Activated CD4-positive, alpha-beta T cell treated with anti-CD3 and anti-CD28 coated beads for 48 hours (primary cell): ENCODE results near the gene ETDB.
A peak's percentile ranks its signal among the peaks of the same experiment; 100 is the strongest.
"Not testable (repeated sequence)": the region's sequence is repeated elsewhere in the genome, so short reads cannot be mapped to it uniquely, and the experiment has no call there.

Experiments used
- DNase-seq: peaks from one replicate; pipeline ENCODE4 v3.0.0-alpha.2; 2020

The ETDB gene

DNA sequence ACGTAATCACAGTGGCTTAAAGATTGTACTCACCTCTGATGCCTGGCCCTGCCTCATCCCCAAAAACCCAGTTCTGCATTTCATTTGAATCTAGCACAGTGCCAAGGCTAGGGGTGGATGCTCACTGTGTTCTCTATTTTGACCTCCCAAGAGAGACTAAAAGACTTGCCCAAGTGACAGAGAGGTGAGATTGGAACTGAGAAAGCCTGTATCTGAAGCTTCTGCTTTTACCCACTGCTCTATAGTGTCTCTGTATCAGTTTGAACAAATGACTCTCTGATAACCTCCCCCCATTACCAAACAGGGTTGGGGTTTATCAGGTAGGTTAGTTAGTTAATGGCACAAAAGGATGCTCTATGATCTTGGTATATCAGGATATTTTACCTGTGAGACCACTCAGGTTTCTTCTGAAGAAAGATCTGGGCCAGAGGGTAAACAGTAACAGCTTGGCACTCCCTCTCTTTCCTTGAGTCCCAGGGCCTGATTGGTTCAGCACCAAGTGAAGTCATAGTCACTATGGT lies at the start of gene ETDB:
ETDB (minus strand) TSS at position 471 of the 521 bp plus-strand sequence. CDS start 1,265 bp downstream, outside the sequence.
- not testable (repeated sequence) for DNase-seq

DNA sequence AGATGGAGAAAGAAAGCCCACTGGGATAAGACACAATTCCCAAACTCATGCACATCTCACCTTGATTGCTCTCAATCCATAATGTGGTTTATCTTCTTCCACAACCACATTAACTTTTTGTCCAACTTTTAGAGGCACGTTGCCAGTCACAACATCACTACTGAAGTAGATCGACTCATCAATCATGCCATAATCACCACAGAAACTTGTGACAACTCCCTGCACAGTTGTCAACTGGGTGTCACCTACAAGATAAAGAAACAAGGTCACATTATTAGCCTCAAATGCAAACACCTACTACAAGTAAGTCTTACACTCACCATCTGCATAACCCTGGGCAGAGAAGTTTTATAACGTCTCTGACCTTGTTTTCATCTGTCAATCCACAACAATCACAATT lies 49.2 kb upstream of the ETDB start:
- not testable (repeated sequence) for DNase-seq

DNA sequence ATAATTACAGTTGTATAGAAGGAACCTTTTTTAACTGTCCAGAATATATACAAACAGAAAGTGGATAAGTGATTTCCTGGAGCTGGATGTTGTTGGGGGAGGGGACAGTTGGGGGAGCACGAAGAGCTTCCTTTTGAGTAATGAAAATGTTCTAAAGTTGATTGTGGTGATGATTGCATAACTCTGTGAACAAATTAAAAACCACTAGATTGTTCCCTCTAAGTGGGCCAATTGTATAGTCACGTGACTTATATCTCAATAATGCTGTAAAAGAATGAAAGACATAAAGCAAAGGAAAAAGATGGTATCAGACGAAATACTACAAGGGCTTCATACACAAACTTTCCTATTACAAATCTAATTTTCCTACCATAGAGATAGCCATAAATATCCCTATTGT lies 48.2 kb upstream of the ETDB start:
- DNase-seq: no peak

- not testable (repeated sequence) for DNase-seq
These were observed 34.4 kb upstream of the ETDB start for GRCh38 chrX:135154688-135155087.

- DNase-seq: not testable (repeated sequence)
These were observed 5.8 kb upstream of the ETDB start for GRCh38 chrX:135126145-135126544.

DNA sequence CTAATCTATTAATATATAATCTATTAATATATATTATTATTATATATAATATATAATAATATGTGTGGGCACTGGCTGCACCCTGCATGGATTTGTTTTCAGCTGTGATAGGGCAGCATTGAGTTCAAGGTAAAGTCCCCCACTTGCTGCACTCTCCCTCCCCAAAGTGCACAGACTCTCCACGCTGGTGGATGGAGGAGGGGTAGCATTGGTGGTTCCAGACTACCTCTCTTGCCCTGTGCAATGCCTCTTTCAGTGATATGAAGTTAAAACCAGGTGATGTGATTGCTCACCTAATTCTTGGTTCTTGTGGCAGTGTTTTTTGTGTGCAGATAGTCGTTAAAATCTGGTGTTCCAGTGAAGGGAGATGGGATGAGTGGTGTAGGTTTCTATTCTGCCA lies 4.3 kb downstream of the ETDB start:
- DNase-seq: not testable (repeated sequence)

- no peak for DNase-seq
These were observed 5.9 kb downstream of the ETDB start for GRCh38 chrX:135114392-135114791.

DNA sequence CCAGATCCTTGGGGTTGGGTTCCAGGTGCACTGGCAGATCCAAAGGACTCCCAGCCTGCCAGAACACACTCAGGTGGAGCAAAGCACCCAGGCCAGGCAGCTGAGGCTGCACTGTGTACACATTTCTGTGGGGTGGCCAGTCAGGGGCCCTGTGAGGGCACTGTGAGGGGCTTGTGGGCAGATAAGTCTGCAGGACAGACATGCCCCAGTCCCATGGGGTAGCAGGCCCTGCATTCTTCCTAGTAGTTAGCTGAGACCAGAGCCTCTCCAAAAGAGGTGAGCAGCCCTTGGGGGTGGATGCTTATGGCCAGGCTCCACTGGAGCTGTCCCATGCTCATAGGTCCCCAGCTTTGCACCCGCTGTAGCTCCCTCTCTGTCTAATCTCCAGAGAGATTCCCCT lies 7.6 kb downstream of the ETDB start:
- DNase-seq: no peak

- peak; percentile 45 for DNase-seq
These were observed 8.1 kb downstream of the ETDB start for GRCh38 chrX:135112096-135112729.

DNA sequence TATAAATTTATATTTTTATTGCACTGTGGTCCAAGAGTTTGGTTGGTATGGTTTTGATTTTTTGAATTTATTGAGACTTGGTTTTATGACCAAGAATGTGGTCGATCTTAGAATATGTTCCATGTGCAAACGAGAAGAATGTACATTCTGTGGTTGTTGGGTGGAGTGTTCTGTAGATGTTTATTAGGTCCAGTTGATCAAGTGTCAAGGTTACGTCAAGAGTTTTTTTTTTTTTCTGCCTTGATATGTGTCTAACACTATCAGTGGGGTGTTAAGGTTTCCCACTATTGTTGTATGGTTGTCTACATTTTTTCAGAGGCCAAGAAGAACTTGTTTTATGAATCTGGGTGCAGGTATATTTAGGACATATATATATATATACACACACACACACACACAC lies 10.8 kb downstream of the ETDB start:
- no peak for DNase-seq

DNA sequence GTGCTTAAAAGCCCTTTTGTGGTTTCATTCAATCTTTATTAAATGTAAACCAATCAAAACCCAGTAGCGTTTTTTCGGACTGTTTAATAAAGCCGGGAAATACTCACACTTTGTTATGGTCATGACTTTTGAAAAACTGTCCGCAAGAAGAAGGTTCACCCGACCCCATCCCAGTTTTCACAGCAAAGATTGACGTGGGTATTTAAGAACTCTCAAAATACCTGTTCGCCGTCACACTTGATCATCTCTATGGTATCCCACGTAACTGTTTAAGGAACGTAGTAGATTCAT lies 20.9 kb downstream of the ETDB start:
- DNase-seq: no peak

DNA sequence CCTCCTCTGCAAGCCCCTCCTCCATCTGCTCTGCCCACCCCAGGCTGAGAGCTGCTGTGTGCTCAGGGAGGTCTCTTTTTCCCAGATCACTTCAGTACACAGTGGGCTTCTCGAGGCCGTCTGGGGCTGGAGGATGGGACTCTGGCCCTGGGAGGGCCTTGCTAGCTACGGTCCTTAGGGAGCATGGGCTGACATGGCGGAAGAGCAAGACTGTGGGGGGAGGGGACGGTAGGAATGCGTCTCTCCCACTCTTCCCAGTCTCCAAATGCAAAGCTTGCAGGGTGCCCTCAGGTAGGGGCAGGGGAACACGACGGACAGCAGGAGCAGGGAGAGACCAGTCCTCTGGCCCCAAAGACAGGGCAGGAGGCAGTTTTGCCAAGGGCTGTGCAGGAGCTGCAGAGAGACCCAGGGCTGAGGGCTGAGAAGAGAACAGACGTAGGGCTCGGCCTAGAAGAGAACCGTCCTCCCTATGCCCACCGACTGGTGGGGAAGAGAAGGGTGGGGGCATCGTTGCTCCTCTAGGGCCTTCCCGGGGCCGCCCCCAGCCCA lies 23.1 kb downstream of the ETDB start:
- not testable (repeated sequence) for DNase-seq

- no peak for DNase-seq
These were observed 24.6 kb downstream of the ETDB start for GRCh38 chrX:135095715-135096114.

DNA sequence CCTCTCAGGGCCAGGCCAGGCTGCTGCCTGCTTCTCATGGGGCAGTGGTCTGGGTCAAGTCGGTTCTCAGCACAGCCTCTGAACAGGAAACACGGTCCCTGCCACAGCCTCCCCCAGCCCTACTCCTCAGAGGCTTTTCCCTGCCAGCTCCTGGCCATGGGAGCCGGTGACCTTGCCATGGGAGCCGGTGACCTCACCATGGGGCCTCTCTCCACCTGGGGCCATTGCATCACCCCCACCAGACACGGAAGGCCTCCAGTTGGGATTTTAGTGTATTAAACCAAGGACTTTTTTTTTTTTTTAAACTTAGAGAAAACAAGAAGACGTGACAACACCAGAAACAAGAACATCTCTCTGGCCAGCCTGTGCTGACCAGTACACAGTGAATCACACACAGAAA lies 25.6 kb downstream of the ETDB start:
- no peak for DNase-seq

DNA sequence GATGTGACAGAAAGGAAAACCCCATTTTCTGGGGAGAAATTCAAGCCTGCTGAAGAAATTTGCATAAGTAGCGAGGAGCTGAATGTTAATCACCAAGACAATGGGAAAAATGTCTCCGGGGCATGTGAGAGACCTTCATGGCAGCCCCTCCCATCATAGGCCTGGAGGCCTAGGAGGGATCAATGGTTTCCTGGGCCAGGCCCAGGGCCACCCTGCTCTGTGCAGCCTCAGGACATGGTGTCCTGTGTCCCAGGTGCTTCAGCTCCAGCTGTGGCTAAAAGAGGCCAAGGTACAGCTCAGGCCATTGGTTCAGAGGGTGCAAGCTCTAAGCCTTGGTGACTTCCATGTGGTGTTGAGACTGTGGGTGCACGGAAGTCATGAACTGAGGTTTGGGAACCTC lies 31.2 kb downstream of the ETDB start:
- no peak for DNase-seq

GRCh38 chrX:135087867-135088266 lies 32.5 kb downstream of the ETDB start:
- DNase-seq: no peak

- peak; percentile 36 for DNase-seq
These were observed 34.0 kb downstream of the ETDB start for GRCh38 chrX:135086197-135086854.

DNA sequence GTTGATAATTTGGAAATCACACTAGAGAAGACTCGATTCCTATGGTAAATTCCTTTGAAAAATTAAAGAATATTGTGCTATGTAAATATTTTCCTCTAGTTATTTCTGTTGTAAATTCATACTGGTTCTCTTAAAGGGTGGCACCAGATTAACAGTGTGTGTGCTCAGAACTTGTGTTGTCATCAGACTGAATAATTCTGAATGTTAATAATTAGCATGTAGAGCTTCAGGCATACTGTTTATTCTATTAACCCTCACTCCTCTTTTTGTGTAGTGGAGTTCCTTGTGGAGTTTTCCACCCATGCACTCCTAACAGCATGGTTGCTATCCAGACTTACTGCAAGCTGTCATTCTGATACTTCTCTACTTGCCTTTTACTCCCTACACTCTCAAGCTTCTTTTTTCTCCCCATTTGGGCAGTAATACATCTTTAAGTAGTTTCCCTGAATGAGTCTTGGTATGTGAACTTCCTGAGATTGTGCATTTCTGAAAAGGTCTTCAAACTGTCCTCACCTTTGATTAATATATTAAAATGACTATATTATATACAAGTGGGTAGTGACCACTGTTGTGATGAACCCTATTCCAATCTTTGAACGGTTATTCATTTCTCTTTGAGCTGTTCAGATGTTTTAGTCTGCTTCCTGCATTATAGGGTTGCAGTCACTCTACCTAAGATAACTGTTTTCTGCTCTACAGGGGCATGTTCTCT lies 38.5 kb downstream of the ETDB start:
- no peak for DNase-seq
